Ascending aorta (tissue), 2 donors: ENCODE results near the gene TLR9. TPM values are rescaled to one million over a fixed set of nuclear protein-coding genes. Genes with fewer than 3 reads are reported as not detected.

Experiments
- DNase-seq, 2 donors: peaks; one replicate each; pipeline ENCODE4 v3.0.0-alpha.2; 2019; ENCODE audit warnings: low spot score in 2 of 2
- H3K27ac ChIP-seq, 2 donors: fragments of 200-600 bp; sonication (generic); one replicate each; pipeline ENCODE4 v1.5.1; 2016 to 2017; ENCODE audit warnings: mild to moderate bottlenecking in 1 of 2
- H3K27me3 ChIP-seq: fragments of 200-600 bp; sonication (generic); one replicate; pipeline ENCODE4 v1.5.1; 2017
- H3K36me3 ChIP-seq, 2 donors: fragments of 200-600 bp; sonication (generic); one replicate each; pipeline ENCODE4 v1.5.1; 2016
- H3K4me1 ChIP-seq, 2 donors: fragments of 200-600 bp; sonication (generic); one replicate each; pipeline ENCODE4 v1.5.1; 2016 to 2017; ENCODE audit warnings: mild to moderate bottlenecking in 1 of 2
- H3K4me3 ChIP-seq, 2 donors: fragments of 200-600 bp; sonication (generic); one replicate each; pipeline ENCODE4 v1.5.1; 2016 to 2017; ENCODE audit warnings: mild to moderate bottlenecking in 1 of 2
- H3K9me3 ChIP-seq, 2 donors: fragments of 200-600 bp; sonication (generic); one replicate each; pipeline ENCODE4 v1.5.1; 2016
- CTCF ChIP-seq, 3 experiments: fragments of 200-600 bp in 2 of 3; fragments of 450-650 bp in 1 of 3; sonication (generic) in 2 of 3; IDR thresholded peaks; one replicate each; pipeline ENCODE4 v1.5.1; 2016 to 2019; ENCODE audit warnings: antibody characterized with exemption in 3 of 3, mild to moderate bottlenecking in 1 of 3, moderate library complexity in 1 of 3
- intact Hi-C: fragments of 100-400 bp; cut with DNase I; formaldehyde crosslinking; loops from one replicate; pipeline ENCODE4 v1.15.1; 2023
- total RNA-seq: library from RNA; depleted of rRNA; stranded (reverse); fragments of >200 nt; gene quantifications from one replicate; pipeline ENCODE4 v1.1.0, GENCODE V29; 2016

Gene TLR9
- total RNA-seq, 1 donor from 2014 or later, result not detected

- TF ChIP-seq CTCF (IDR thresholded peaks at IDR 0.05), result no peak
- intact Hi-C loops, result no loop called here
- Histone ChIP-seq H3K4me1 (peaks cover 0 to 14% of the 10 kb centered on the region in 2 donors), H3K4me3 (peak overlapping the region in 1 of 2 donors; percentile 75), H3K27ac (peak overlapping the region; percentile 84 to 91), H3K9me3 (no peaks in the 10 kb centered on the region), H3K27me3 (no peaks in the 10 kb centered on the region), H3K36me3 (peaks cover 16 to 25% of the 10 kb centered on the region in 2 donors)
- DNase-seq, result peak in 1 of 2 donors; percentile 63
Measured at GRCh38 chr3:52246728-52247408, 21.4 kb upstream of the TLR9 start.

GRCh38 chr3:52246264-52246620 lies 20.8 kb upstream of the TLR9 start:
- intact Hi-C loops, result no loop called here
- no peak for DNase-seq
- TF ChIP-seq CTCF (IDR thresholded peaks at IDR 0.05), result no peak

GRCh38 chr3:52245322-52246263 lies 20.1 kb upstream of the TLR9 start, which contains the start of gene PPM1M:
PPM1M (plus strand) TSS chr3:52245759; CDS start chr3:52245825, 66 bp downstream.
- Histone ChIP-seq H3K4me3 (peak within 1 kb of the TSS; percentile 65 to 75), H3K36me3 (peaks cover 5 to 14% of the 10 kb centered on the region in 2 donors), H3K27me3 (no peaks in the 10 kb centered on the region), H3K27ac (peak within 1 kb of the TSS; percentile 89 to 91), H3K9me3 (no peaks in the 10 kb centered on the region), H3K4me1 (peaks cover 0 to 14% of the 10 kb centered on the region in 2 donors)
- peak in 1 of 2 donors; percentile 75 for DNase-seq
- peak in 1 of 3 experiments; percentile 9 for TF ChIP-seq CTCF (IDR thresholded peaks at IDR 0.05)
- intact Hi-C loops, result no loop called here

More at GRCh38 chr3:52246264-52246620, 20.8 kb upstream of the TLR9 start:
- peak overlapping the region; percentile 65 to 75 for H3K4me3 ChIP-seq
- H3K9me3 ChIP-seq, result no peaks in the 10 kb centered on the region
- no peaks in the 10 kb centered on the region for H3K27me3 ChIP-seq
- H3K4me1 ChIP-seq, result peaks cover 0 to 14% of the 10 kb centered on the region in 2 donors
- peak overlapping the region; percentile 84 to 91 for H3K27ac ChIP-seq
- peaks cover 11 to 18% of the 10 kb centered on the region in 2 donors for H3K36me3 ChIP-seq

DNA sequence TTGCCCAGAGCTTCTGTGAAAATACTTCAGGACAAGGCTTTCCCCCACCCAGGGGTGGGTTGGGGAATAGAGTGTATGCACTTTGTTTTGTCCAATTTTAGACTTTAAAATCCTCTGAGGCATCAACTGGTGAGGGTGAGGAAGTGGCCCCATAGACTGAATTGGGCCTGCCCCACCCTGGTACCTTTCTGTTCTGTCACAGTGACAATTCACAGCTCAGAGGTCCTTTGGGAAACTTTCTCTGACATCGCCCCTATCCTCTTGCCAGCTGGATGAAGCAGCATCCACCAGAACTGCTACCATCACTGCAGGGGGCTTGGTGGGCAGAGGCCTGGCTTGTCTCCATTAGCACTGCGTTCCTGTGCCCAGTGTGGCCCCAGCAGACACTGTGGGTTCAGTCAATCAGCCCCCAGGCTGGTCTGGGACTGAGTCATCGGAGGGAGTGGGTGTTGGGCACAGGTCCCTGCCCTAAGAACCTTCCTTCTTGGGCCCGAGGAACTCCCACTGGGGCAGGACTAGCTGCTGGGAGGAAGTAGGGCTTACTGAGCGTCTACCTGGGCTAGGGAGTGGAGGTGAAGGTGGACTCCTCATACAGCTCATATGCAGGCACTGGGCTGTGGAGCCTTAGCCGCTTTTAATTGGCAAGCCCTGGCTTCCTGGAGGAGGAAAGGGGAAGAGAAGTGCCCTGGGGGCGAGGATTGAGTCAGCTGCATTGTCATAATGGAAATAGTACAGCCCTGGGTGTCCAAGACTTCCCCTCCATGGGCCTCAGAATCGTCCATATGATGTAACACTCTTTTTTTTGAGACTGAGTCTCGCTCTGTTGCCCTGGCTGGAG lies 18.6 kb upstream of the TLR9 start:
- Histone ChIP-seq H3K27me3 (no peaks in the 10 kb centered on the region), H3K9me3 (no peaks in the 10 kb centered on the region), H3K4me3 (peak overlapping the region in 1 of 2 donors; percentile 75), H3K4me1 (peaks cover 0 to 20% of the 10 kb centered on the region in 2 donors), H3K36me3 (peaks cover 0 to 2% of the 10 kb centered on the region in 2 donors), H3K27ac (peak overlapping the region; percentile 89 to 91)
- peak in 1 of 2 donors; percentile 72 for DNase-seq
- TF ChIP-seq CTCF (IDR thresholded peaks at IDR 0.05), result no peak
- intact Hi-C loops, result no loop called here

DNA sequence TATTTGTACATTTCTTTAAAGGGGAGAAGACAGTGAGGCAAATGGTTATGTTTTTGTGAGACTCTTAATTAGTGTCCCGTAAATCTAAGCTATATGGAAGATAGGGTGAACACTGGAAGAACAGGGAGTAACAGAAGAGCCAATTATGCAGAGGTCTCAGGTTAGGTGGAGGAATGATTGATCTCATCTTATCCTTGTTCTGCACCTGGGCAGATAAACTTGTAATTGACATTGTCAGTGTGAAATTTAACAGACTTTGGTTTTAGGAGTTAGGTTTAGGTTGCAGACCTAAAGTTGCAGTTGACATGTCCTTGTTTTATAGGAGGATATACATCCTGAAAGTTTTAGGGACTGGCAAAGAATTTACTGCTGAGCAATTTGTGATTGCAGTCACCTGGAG lies 16.6 kb upstream of the TLR9 start:
- no peak for DNase-seq
- H3K4me3 ChIP-seq, result no peak overlapping the region
- no peak for TF ChIP-seq CTCF (IDR thresholded peaks at IDR 0.05)
- intact Hi-C loops, result no loop called here
- H3K27me3 ChIP-seq, result no peaks in the 10 kb centered on the region
- H3K4me1 ChIP-seq, result peaks cover 7 to 35% of the 10 kb centered on the region in 2 donors
- no peak overlapping the region for H3K27ac ChIP-seq
- H3K36me3 ChIP-seq, result no peaks in the 10 kb centered on the region
- no peaks in the 10 kb centered on the region for H3K9me3 ChIP-seq
